Occipital lobe (tissue), 2 donors: ENCODE results near the gene ATXN2L. TPM values are rescaled to one million over a fixed set of nuclear protein-coding genes. Genes with fewer than 3 reads are reported as not detected.

Source experiments
- small RNA-seq: library from RNA; depleted of rRNA; stranded (forward); fragments of <200 nt; gene quantifications from one replicate; pipeline ENCODE3, GENCODE V24; 2014
- total RNA-seq: library from RNA; depleted of rRNA; stranded (reverse); fragments of >200 nt; gene quantifications from one replicate; pipeline ENCODE4 v1.2.3, GENCODE V29; 2014

Gene ATXN2L
- total RNA-seq, 1 donor from 2014 or later, result 19.2 TPM

Small RNA genes lying within 50 kb of the gene (small RNA-seq; reads per million reads assigned to genes)
- not detected for gene RF00416

Other genes with a start within 250 kb of the ATXN2L start
- not detected for gene SULT1A2, start 225.9 kb upstream of the ATXN2L start, total RNA-seq
- gene SULT1A1, start 213.0 kb upstream of the ATXN2L start, total RNA-seq, result 7.3 TPM
- not detected for gene NPIPB8, start 184.9 kb upstream of the ATXN2L start, total RNA-seq
- 93.7 TPM for gene EIF3C, start 111.5 kb upstream of the ATXN2L start, total RNA-seq
- gene NPIPB9, start 71.2 kb upstream of the ATXN2L start, total RNA-seq, result 3.1 TPM
- gene TUFM, start 23.3 kb downstream of the ATXN2L start, total RNA-seq, result 56.6 TPM
- 15.1 TPM for gene SH2B1, start 40.8 kb downstream of the ATXN2L start, total RNA-seq
- gene ATP2A1, start 55.5 kb downstream of the ATXN2L start, total RNA-seq, result 0.16 TPM
- 17.8 TPM for gene RABEP2, start 102.2 kb downstream of the ATXN2L start, total RNA-seq
- gene CD19, start 109.0 kb downstream of the ATXN2L start, total RNA-seq, result not detected
- 19.8 TPM for gene NFATC2IP, start 127.9 kb downstream of the ATXN2L start, total RNA-seq
- gene SPNS1, start 151.8 kb downstream of the ATXN2L start, total RNA-seq, result 17.8 TPM
- gene LAT, start 162.1 kb downstream of the ATXN2L start, total RNA-seq, result 0.62 TPM